ENCODE results near the gene GPR107.

DNA sequence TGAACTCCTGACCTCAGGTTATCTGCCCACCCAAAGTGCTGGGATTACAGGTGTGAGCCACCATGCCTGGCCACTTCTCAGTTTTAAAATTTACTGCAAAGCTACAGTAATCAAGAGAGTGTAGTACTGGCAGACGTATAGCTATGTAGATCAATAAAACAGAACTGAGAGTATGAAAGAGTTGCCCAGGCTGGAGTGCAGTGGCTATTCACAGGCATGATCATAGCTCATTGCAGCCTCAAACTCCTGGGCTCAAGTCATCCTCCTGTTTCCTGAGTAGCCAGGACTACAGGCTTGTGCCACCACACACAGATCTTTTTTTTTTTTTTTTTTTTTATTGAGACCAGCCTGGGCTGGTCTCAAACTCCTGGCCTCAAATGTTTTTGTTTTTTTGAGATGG is 92.0 kb downstream of the GPR107 start:
- TF ChIP-seq POLR2A (IDR thresholded peaks at IDR 0.05) (no peak), CTCF (IDR thresholded peaks at IDR 0.05) (no peak)
